WTC11 (cell line): ENCODE measurements around the gene ZNF664. TPM values are rescaled to one million over a fixed set of nuclear protein-coding genes. Genes with fewer than 3 reads are reported as not detected.

Experiments
- ATAC-seq: fragments of 200-7000 bp; cut with Tn5 transposase; 2 replicates; pipeline ENCODE4 v1.10.0; 2021; ENCODE audit warnings: mild to moderate bottlenecking, moderate library complexity
- CTCF ChIA-PET: fragments of 300-600 bp; sonication (Branson Sonifier 250); formaldehyde crosslinking; loops from one replicate; lab custom pipeline; 2021; ENCODE audit warnings: antibody characterized with exemption; lab: Charles Lee
- POLR2A ChIA-PET: fragments of 350-600 bp; sonication (Branson Sonifier 250); formaldehyde crosslinking; loops from one replicate; lab custom pipeline; 2021; ENCODE audit warnings: antibody characterized with exemption; lab: Charles Lee
- DNase-seq: peaks from one replicate; pipeline ENCODE4 v3.0.0; 2021; ENCODE audit warnings: low spot score
- H3K27ac Mint-ChIP-seq: 2 replicates; pipeline ENCODE4 v1.8.0; 2021; ENCODE audit warnings: mixed read lengths
- H3K27me3 Mint-ChIP-seq: 2 replicates; pipeline ENCODE4 v1.8.0; 2021; ENCODE audit warnings: low read depth, mild to moderate bottlenecking, moderate library complexity, mixed read lengths
- H3K36me3 Mint-ChIP-seq: 2 replicates; pipeline ENCODE4 v1.8.0; 2021; ENCODE audit warnings: mixed read lengths
- H3K4me1 Mint-ChIP-seq: 2 replicates; pipeline ENCODE4 v1.8.0; 2022; ENCODE audit warnings: mixed read lengths
- H3K4me3 Mint-ChIP-seq: 2 replicates; pipeline ENCODE4 v1.8.0; 2021; ENCODE audit warnings: mild to moderate bottlenecking, moderate library complexity, mixed read lengths
- H3K9me3 Mint-ChIP-seq: 2 replicates; pipeline ENCODE4 v1.8.0; 2021; ENCODE audit warnings: mixed read lengths
- ATF6 ChIP-seq: sonication (generic); formaldehyde crosslinking; IDR thresholded peaks from 2 replicates; pipeline ENCODE4 v1.8.1; 2023; ENCODE audit warnings: mild to moderate bottlenecking, missing genetic modification reagents
- CREM ChIP-seq: sonication (generic); formaldehyde crosslinking; IDR thresholded peaks from 2 replicates; pipeline ENCODE4 v1.8.1; 2022; ENCODE audit warnings: mild to moderate bottlenecking, missing genetic modification reagents, moderate library complexity
- CTCF ChIP-seq: fragments of 200-600 bp; IDR thresholded peaks from 2 replicates; pipeline ENCODE4 v1.8.0; 2022; ENCODE audit warnings: antibody characterized with exemption
- ERG ChIP-seq: fragments of 250-450 bp; sonication (Bioruptor Pico); IDR thresholded peaks from 2 replicates; pipeline ENCODE4 v1.8.0; 2021; ENCODE audit warnings: mild to moderate bottlenecking
- ESRRA ChIP-seq: sonication (generic); formaldehyde crosslinking; IDR thresholded peaks from 2 replicates; pipeline ENCODE4 v1.8.1; 2022; ENCODE audit warnings: mild to moderate bottlenecking, missing genetic modification reagents, borderline replicate concordance
- ETV6 ChIP-seq: sonication (generic); formaldehyde crosslinking; IDR thresholded peaks from 2 replicates; pipeline ENCODE4 v1.8.1; 2022; ENCODE audit warnings: mild to moderate bottlenecking, missing genetic modification reagents
- FOXP1 ChIP-seq: sonication (generic); formaldehyde crosslinking; IDR thresholded peaks from 2 replicates; pipeline ENCODE4 v1.8.0; 2022; ENCODE audit warnings: missing genetic modification reagents, mild to moderate bottlenecking, moderate library complexity, borderline replicate concordance
- FOXP4 ChIP-seq: sonication (generic); formaldehyde crosslinking; IDR thresholded peaks from 2 replicates; pipeline ENCODE4 v1.8.0; 2022; ENCODE audit warnings: mild to moderate bottlenecking, missing genetic modification reagents
- GRHL2 ChIP-seq: fragments of 250-450 bp; sonication (Bioruptor Pico); IDR thresholded peaks from 2 replicates; pipeline ENCODE4 v1.8.0; 2022; ENCODE audit warnings: mild to moderate bottlenecking, moderate library complexity; ENCODE audit not compliant: insufficient replicate concordance, severe bottlenecking
- HMGA2 ChIP-seq: fragments of 250-450 bp; sonication (Bioruptor Pico); IDR thresholded peaks from 2 replicates; pipeline ENCODE4 v1.4.0; 2021; ENCODE audit warnings: mild to moderate bottlenecking, moderate library complexity
- HMGXB4 ChIP-seq: sonication (generic); formaldehyde crosslinking; IDR thresholded peaks from 2 replicates; pipeline ENCODE4 v1.8.1; 2023; ENCODE audit warnings: mild to moderate bottlenecking, moderate library complexity, missing genetic modification reagents
- JUN ChIP-seq: sonication (generic); formaldehyde crosslinking; IDR thresholded peaks from 2 replicates; pipeline ENCODE4 v1.8.0; 2023; ENCODE audit warnings: mild to moderate bottlenecking, missing genetic modification reagents
- NFYB ChIP-seq: sonication (generic); formaldehyde crosslinking; conservative IDR thresholded peaks from 2 replicates; pipeline ENCODE4 v1.8.0; 2022; ENCODE audit warnings: low read depth, missing genetic modification reagents
- NR2C2 ChIP-seq: sonication (generic); formaldehyde crosslinking; IDR thresholded peaks from 2 replicates; pipeline ENCODE4 v1.8.0; 2022; ENCODE audit warnings: mild to moderate bottlenecking, missing genetic modification reagents
- PRRX2 ChIP-seq: fragments of 250-450 bp; sonication (Bioruptor Pico); IDR thresholded peaks from 2 replicates; pipeline ENCODE4 v1.8.0; 2021; ENCODE audit warnings: mild to moderate bottlenecking
- SOX15 ChIP-seq: fragments of 250-450 bp; sonication (Bioruptor Pico); IDR thresholded peaks from 2 replicates; pipeline ENCODE4 v1.9.0; 2021; ENCODE audit warnings: mild to moderate bottlenecking
- STAT6 ChIP-seq: sonication (generic); formaldehyde crosslinking; conservative IDR thresholded peaks from 2 replicates; pipeline ENCODE4 v1.8.1; 2023; ENCODE audit warnings: mild to moderate bottlenecking, low read depth, missing genetic modification reagents, moderate library complexity
- ZNF512 ChIP-seq: sonication (generic); formaldehyde crosslinking; IDR thresholded peaks from 2 replicates; pipeline ENCODE4 v1.8.1; 2022; ENCODE audit warnings: missing genetic modification reagents, borderline replicate concordance
- total RNA-seq: library from RNA; stranded (reverse); gene quantifications from 3 replicates; pipeline ENCODE4 v1.2.3, GENCODE V29; 2021

Gene ZNF664
- total RNA-seq, 1 experiment from 2014 or later: 61.7 TPM

- TF ChIP-seq ATF6 (CRISPR knock-in tag) (no peak), ETV6 (CRISPR knock-in tag) (no peak), JUN (CRISPR knock-in tag) (no peak), HMGXB4 (CRISPR knock-in tag) (no peak), ERG (CRISPR knock-in tag) (no peak)
- TF ChIP-seq, all 79 proteins: peak for 0
These were observed 14.6 kb upstream of the ZNF664 start (continued) for GRCh38 chr12:123958462-123958861.

- no peaks in the 10 kb centered on the region for H3K36me3 Mint-ChIP-seq
- no peak overlapping the region for H3K4me3 Mint-ChIP-seq
- H3K4me1 Mint-ChIP-seq: no peaks in the 10 kb centered on the region
- H3K27me3 Mint-ChIP-seq: peaks cover 91% of the 10 kb centered on the region
- no peaks in the 10 kb centered on the region for H3K9me3 Mint-ChIP-seq
- H3K27ac Mint-ChIP-seq: no peak overlapping the region
- no peak for ATAC-seq
- ChIA-PET POLR2A (no interaction called here), CTCF (interaction anchor here (1.2 to 2.1 kb wide), 2 partner anchors 20 to 74 kb away, joined by 3 to 7 read pairs; no protein-coding TSS in a partner anchor)
- DNase-seq: no peak
- TF ChIP-seq FOXP4 (no peak), CREM (CRISPR knock-in tag) (no peak), ZNF512 (CRISPR knock-in tag) (no peak), NR2C2 (CRISPR knock-in tag) (no peak), NFYB (CRISPR knock-in tag) (no peak), SOX15 (CRISPR knock-in tag) (no peak), HMGA2 (CRISPR knock-in tag) (no peak), GRHL2 (CRISPR knock-in tag) (no peak), CTCF (no peak), ESRRA (CRISPR knock-in tag) (no peak), HMGXB4 (CRISPR knock-in tag) (no peak), STAT6 (CRISPR knock-in tag) (no peak), FOXP1 (CRISPR knock-in tag) (no peak), PRRX2 (no peak)
These were observed 14.1 kb upstream of the ZNF664 start for GRCh38 chr12:123958876-123959275.
